ENCODE measurements around the gene FBXW9.
"Not testable (repeated sequence)": the region's sequence is repeated elsewhere in the genome, so short reads cannot be mapped to it uniquely, and the experiment has no call there.

GRCh38 chr19:12713304-12713703, 16.9 kb upstream of the FBXW9 start:
- not testable (repeated sequence) for TF ChIP-seq CTCF, EP300 (IDR thresholded peaks at IDR 0.05)
